GDM1 (cell line): ENCODE results near the gene TAS2R39.
"Not testable (repeated sequence)": the region's sequence is repeated elsewhere in the genome, so short reads cannot be mapped to it uniquely, and the experiment has no call there.

Experiments
- DNase-seq: peaks from one replicate; lab custom pipeline; 2025; lab: John Stamatoyannopoulos, UW

Gene TAS2R39

GRCh38 chr7:143183024-143183423, at the start of gene TAS2R39:
Gene TAS2R39 (plus strand): TSS chr7:143183419. CDS start chr7:143183419, 0 bp downstream.
- DNase-seq, result no peak

GRCh38 chr7:143147070-143147469, 36.1 kb upstream of the TAS2R39 start:
- no peak for DNase-seq

- DNase-seq, result no peak
Measured at GRCh38 chr7:143148050-143148449, 35.2 kb upstream of the TAS2R39 start.

- DNase-seq, result no peak
Measured at GRCh38 chr7:143148651-143149050, 34.6 kb upstream of the TAS2R39 start.

- not testable (repeated sequence) for DNase-seq
Measured at GRCh38 chr7:143150696-143151095, 32.5 kb upstream of the TAS2R39 start.

- not testable (repeated sequence) for DNase-seq
Measured at GRCh38 chr7:143158617-143159016, 24.6 kb upstream of the TAS2R39 start.

- DNase-seq, result no peak
Measured at GRCh38 chr7:143171697-143172096, 11.5 kb upstream of the TAS2R39 start.

GRCh38 chr7:143172354-143172753, 10.9 kb upstream of the TAS2R39 start:
- DNase-seq, result no peak

- no peak for DNase-seq
Measured at GRCh38 chr7:143176128-143176527, 7.1 kb upstream of the TAS2R39 start.

- DNase-seq, result no peak
Measured at GRCh38 chr7:143177374-143178119, 5.7 kb upstream of the TAS2R39 start.

- not testable (repeated sequence) for DNase-seq
Measured at GRCh38 chr7:143180771-143181170, 2.4 kb upstream of the TAS2R39 start.

- no peak for DNase-seq
Measured at GRCh38 chr7:143181349-143181748, 1.9 kb upstream of the TAS2R39 start.

GRCh38 chr7:143185551-143185950, 2.3 kb downstream of the TAS2R39 start:
- DNase-seq, result no peak

GRCh38 chr7:143188994-143189393, 5.8 kb downstream of the TAS2R39 start:
- DNase-seq, result no peak

GRCh38 chr7:143193880-143194279, 10.7 kb downstream of the TAS2R39 start:
- DNase-seq, result no peak

- DNase-seq, result no peak
Measured at GRCh38 chr7:143199040-143199439, 15.8 kb downstream of the TAS2R39 start.

GRCh38 chr7:143202161-143202560, 18.9 kb downstream of the TAS2R39 start:
- no peak for DNase-seq

- DNase-seq, result no peak
Measured at GRCh38 chr7:143203386-143203785, 20.2 kb downstream of the TAS2R39 start.

GRCh38 chr7:143205560-143206293, 22.5 kb downstream of the TAS2R39 start:
- DNase-seq, result peak; percentile 87

GRCh38 chr7:143210541-143210940, 27.3 kb downstream of the TAS2R39 start:
- no peak for DNase-seq

- not testable (repeated sequence) for DNase-seq
Measured at GRCh38 chr7:143213478-143213877, 30.3 kb downstream of the TAS2R39 start.

- DNase-seq, result peak; percentile 63
Measured at GRCh38 chr7:143214789-143215679, 31.8 kb downstream of the TAS2R39 start.
